NCI-H524 treated with DMSO at 0.1 percent for 48 hours (cell line): ENCODE measurements around the gene INTS1.

Experiments
- DNase-seq: peaks from one replicate; lab custom pipeline; 2025; lab: John Stamatoyannopoulos, UW

Gene INTS1

GRCh38 chr7:1503390-1503789 lies 799 bp downstream of the INTS1 start:
- DNase-seq = no peak

- DNase-seq = no peak
Measured at GRCh38 chr7:1502845-1503244, 1.3 kb downstream of the INTS1 start.

GRCh38 chr7:1501487-1502270 lies 2.5 kb downstream of the INTS1 start:
- no peak for DNase-seq

DNA sequence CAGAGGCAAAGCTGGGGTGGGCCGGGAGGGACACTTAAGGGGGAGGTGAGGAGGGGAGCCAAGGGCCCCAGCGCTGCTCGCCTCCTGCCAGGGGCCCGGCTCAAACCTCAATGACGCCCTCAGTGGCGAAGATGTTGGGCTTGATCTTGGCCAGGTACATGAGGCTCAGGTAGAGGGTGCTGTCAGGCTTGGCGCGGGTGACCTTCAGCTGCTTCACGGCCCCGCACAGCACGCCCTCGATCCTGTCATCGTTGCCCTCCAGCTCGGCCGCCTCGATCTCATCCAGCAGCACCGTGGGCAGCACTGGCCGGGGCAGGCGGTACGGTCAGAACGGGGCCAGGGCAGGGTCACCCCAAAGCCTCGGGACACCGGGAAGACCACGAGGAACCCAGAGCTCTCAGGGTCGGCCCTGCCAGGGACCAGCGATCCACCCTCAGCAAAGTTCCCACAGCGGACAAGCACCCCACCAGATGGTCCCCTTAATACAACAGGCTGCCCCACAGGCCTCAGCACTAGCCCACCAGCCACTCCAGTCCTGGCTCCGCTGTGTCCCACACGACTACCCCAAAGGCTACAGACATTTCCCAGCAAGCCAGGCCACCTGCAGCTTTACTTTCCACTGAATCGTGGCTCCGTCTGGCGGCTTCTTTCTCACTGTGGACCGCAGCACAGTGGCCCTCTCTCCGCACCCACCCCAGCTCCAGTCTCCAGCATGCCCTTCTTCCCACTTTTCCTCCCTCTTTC lies 4.0 kb downstream of the INTS1 start:
- DNase-seq = no peak

DNA sequence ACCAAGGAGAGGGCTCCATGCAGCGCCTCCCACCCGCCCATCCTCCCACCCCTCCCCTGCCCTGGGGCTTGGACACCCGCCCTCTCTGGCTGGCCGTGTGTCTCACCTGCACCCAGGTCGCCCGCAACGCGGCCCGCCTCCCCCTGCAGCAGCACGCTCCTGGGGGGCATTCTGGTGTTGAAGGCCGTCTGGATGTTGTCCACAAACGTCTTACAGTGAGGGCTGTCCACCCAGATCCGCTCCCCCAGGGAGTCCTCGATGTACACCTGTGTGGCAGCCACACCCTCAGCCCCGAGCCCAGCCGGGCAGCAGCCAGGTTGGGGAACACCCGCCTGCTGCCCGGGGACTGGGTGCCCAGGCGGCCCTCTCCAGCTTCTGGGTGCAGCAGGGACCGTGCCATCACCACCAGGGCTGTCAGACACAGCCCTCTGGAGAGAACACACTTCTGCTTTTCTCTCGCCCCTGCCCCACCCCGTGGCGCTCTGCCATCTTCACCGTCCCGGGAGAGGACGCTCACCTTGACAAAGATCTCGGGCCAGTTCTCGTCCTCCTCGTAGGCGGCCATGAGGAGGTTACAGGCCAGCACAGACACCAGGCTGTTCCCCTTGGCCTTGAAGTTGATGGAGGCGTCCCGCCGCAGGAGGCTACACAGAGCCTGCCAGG lies 4.7 kb downstream of the INTS1 start:
- no peak for DNase-seq

DNA sequence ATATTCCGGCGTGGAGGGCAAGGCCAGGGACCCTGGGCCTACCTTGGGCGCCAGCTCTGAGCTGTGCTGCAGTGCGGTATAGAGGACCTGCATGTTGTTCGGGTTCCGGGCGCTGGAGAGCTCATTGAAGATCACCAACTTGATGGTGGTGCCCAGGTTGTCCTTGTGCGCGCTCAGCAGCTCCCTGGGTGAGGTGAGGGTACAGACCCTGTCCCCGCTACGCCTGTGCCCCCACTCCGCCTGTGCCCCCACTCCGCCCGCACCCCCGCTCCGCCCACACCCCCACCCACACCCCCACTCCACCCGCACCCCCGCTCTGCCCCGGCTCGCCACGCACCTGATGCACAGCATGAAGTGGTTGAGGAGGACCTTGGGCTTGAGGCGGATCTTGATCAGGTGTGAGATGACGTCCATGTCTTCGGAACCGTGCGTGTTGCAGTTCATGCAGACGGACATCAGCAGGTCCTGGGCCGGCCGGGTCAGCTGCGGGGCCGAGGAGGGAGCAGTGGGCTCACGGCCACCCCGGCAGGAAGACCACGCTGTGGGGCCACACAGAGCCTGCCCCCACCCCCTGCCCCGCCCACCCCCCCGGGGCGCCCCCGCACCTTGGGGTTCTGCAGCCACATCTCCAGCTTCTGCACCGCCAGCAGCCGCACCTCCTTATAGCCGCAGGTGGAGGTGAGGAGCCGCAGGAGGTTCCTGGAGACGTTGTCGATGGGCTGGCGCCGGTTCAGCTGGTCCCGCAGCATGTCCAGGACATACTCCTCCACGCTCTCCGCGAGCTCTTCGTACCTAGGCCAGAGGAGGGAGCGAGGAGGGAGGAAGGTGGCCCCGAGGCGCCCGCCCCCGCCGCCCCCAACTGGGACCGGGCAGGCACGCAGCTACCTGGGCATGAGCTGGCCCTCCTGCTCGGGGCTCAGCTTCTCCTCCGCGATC lies 5.6 kb downstream of the INTS1 start:
- DNase-seq = no peak

- no peak for DNase-seq
Measured at GRCh38 chr7:1497293-1497927, 6.8 kb downstream of the INTS1 start.

DNA sequence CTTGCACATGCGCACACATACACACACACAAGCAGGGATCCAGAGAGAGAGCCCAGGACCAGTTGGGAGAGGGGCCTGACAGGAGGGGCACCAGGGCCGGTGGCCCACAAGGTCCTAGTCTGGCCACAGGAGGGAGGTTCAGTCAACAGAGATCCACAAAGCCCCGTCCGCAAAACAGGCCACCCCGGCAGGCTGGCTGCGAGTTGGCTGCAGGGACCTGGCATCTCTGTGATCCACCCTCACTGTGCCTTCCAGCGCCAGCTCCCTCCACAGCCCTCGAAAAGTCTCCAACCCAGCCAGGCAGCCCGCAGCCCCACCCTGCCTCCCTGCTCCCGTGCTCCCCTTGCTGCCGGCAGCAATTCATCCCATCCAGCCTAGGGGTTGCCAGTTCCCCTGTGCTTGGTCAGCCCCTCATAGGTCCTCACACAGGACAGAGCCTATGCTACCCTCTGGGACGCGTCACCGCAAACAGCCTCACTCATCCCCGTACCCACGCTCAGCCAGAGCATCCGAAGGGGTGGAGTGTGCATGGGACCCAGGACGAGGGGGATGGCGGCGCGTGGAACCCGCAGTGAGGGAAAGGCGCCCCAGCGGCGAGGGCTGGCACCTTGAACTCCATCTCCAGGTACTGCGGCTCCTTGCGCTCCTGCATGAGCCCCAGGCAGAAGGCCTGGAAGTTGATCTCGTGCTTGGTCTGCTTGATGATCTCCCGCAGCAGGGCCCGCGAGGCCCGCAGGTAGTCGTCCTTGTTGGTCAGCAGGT lies 7.5 kb downstream of the INTS1 start:
- DNase-seq = no peak

DNA sequence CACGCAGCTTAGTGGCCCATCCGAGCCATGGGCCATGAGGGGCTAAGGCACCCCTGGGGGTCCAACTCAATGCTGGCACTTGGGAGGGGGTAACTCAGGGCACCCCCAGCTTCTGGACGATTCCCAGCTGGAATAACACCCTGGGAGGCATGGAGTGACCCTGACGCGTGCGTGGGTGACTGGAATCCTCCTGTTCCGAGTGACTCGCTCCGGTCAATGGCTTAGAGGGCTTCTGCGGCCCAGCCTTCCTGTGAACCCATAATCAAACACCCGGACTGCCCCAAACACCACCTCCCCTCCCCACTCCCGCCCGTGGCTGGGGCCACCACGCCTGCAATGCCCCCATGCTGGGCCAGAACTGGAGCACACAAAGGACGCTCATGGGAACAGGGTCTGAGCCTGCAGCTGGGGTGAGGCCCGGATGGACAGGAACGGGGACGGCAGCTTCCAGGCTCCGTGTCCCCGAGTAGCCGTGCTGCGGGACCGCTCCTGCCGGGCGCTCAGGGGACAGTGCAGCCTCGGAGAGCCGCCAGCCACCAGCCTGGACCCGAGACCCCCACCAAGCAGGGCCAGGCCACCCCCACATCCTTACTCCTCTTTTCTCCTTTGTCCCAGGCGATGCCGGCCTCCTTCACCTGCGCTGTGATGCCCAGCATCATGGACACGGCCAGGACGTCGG lies 8.5 kb downstream of the INTS1 start:
- DNase-seq = no peak

- no peak for DNase-seq
Measured at GRCh38 chr7:1494866-1495563, 9.2 kb downstream of the INTS1 start.

- no peak for DNase-seq
Measured at GRCh38 chr7:1494447-1494846, 9.7 kb downstream of the INTS1 start.

- DNase-seq = no peak
Measured at GRCh38 chr7:1493571-1493970, 10.6 kb downstream of the INTS1 start.

DNA sequence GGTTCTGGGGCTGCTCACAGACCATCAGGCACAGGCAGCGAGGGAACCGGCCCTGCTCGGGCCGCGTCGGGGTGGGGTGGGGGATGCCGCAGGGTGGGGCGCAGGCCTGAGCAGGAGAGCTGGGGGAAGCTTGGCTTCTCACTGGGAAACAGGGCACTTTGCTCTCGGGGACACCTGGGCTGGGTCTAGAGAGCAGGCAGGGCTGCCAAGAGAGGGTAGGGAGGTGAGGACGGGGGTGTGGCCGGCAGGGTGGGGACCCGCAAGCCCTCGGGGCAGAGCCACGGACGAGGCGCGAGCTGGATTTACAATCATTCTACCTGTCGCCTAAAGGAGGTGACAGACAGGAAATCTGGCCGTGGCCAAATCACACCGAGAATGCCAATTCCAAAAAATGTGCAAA lies 11.1 kb downstream of the INTS1 start:
- no peak for DNase-seq

GRCh38 chr7:1492640-1493039 lies 11.5 kb downstream of the INTS1 start:
- no peak for DNase-seq

DNA sequence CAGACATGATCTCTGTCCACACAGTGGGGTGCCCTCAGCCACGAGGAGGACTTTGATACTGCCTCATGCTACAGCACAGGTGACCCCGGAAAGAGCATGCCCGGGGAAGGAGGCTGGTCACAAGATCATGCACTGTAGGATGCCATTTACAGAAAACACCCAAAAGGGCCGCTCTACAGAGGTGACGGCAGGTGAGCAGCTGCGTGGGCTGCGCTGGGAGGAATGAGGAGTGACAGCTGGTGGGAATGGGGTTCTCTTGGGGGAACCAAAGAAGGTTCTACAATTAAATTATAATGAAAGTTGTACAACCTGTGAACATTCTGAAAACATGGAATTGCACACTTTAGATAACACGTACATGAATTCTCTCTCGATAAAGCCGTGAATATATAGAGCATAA lies 12.0 kb downstream of the INTS1 start:
- DNase-seq = no peak

DNA sequence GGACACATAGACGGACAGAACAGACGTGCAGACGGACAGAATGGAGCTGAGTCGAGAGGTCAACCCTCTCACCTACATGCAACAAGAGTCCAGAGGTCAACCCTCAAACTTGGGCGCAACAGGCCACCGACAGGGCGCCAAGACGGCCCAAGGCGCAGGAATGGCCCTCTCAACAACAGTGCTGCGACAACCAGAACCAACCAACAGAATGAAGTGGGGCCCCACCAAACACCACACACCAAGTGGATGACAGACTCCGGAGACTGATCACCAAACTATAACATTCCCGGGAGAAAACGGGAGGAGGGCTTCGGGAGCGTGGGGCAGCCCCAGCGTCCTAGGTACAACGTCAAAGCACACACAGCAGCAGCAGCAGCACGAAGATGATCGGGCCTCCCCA lies 13.4 kb downstream of the INTS1 start:
- no peak for DNase-seq

GRCh38 chr7:1489336-1489735 lies 14.9 kb downstream of the INTS1 start:
- DNase-seq = no peak

DNA sequence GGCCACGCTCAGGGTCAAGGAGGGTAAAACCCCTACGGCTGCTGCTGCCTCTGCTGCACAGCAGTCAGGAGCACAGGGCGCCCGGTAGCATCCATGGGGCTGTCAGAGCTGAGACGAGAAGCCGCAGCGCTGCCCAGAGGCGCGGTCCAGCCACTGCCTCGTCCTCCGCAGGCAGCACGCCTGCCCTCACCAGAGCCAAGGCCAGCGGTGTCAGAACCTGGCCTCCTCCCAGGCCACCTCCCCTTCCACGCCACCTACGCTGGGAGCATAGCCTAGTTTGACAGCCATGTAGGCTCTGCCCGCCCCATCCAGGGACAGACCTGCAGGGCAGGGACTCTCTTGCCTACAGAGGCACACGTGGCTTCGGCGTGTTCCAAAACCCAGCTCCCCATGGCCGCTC lies 16.2 kb downstream of the INTS1 start:
- DNase-seq = no peak

- no peak for DNase-seq
Measured at GRCh38 chr7:1487466-1487865, 16.7 kb downstream of the INTS1 start.

GRCh38 chr7:1486571-1486970 lies 17.6 kb downstream of the INTS1 start:
- DNase-seq = no peak
